ENCODE measurements around the gene ST14. TPM values are rescaled to one million over a fixed set of nuclear protein-coding genes. Genes with fewer than 3 reads are reported as not detected.

The ST14 gene
- 1.8 TPM for total RNA-seq
- long read RNA-seq, partial matches to known transcripts = 0 of 8 reads
- long read RNA-seq, other reads (novel, unspliced or antisense) = 6 of 8 reads

DNA sequence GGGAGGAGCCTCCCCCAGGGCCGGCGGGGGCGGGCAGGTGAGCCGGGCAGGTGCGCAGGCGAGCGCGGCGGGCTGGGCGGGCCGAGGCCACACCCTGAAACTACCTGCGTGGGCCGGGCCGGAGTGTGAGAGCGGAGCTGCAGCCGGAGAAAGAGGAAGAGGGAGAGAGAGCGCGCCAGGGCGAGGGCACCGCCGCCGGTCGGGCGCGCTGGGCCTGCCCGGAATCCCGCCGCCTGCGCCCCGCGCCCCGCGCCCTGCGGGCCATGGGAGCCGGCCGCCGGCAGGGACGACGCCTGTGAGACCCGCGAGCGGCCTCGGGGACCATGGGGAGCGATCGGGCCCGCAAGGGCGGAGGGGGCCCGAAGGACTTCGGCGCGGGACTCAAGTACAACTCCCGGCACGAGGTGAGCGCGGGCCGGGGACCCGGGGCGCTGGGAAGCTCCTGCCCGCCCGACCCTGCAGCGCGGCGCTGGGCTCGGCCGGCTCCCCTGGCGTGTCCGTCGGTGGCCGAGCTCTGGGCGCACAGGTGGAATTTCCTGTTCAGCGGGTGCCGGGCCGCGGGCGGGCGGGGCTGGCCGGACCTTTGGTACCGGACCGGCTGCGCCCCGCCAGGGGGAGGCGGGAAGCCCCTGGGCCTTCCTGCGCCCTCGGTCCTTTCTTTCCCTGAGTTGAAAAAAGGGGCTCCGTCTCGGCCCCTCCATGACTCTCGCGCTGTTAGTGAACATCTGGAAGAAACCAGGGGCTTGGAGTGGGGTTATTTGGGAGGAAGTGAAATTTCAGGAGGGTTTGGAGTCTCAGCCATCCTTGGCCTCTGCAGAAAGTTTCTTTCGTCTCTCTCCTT, at the start of gene ST14:
Gene ST14 (plus strand): TSS at position 126 of the 841 bp plus-strand sequence. CDS start 198 bp downstream, at position 324.
- DNase-seq (peak; percentile 59), ATAC-seq (ENCODE audit: poor library complexity) (peak; percentile 35)
- intact Hi-C loops (cut with DNase I) = no loop called here

DNA sequence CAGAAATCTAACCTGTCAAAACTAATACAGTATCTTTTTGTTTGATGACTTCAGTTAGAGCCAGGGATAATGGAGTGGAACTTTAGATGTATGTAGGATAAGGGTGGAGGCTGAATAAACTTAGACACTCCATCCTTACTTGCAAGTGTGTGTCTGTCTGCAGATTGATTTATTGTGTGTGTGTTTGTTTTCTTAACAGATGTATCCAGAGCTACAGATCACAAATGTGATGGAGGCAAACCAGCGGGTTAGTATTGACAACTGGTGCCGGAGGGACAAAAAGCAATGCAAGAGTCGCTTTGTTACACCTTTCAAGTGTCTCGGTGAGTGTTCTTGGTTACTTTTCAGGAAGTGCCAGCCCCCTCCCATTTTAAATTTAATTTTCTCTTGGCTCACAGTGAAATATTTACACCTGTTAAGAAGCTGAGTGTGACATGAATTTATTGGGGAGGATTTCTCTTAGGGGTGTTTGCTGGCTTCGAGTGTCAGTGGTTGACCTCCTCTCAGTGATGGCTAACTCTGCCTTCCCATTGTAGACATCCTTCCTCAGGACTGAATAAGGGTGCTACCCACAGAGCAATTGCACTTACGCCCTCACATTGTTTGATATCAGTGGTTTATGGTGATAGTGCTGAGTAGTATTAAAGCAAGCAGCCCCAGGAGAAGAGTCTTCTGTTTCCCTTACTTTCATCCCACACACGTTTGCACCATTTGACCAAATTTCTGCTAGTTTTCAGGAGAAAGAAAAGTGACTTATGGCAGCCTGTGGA, 49.1 kb upstream of the ST14 start:
- no peak for DNase-seq
- intact Hi-C loops (cut with DNase I) = no loop called here
- ATAC-seq (ENCODE audit: poor library complexity) = no peak

DNA sequence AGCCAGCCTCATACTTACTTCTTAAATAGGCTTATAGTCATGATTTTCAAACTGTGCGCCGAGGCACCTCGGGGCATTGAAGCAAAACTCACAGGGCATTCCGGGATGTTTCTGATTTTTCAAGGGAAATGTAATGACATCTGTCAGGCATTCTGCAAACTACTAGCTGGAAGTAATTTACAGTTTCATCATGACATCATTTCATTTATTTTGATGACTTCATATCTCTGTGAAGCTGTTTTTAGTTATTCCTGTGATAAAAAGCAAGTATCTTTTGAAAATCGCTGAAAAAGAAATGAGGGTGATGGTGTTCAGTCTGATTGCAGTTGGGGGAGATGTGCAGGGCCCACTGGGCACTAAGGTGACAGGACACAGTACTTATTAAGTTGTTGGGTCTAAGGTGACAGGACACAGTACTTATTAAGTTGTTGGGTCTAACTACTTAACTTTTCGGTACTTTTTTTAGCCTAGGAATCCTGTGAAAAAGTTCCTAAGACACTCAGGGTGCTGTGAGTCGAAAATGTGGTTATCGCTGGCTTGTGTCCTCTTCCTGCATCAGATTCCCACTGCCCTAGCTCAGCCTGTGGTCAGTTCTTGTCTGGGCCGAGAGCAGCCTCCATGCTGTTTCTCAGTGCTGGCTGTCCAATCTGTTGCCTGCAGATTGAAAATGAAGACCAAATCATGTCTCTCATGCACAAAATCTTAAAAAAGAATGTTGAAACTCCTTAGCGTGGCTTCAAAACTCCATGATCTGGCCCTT, 47.3 kb upstream of the ST14 start:
- DNase-seq (no peak), ATAC-seq (ENCODE audit: poor library complexity) (no peak)
- intact Hi-C loops (cut with DNase I) = no loop called here

DNA sequence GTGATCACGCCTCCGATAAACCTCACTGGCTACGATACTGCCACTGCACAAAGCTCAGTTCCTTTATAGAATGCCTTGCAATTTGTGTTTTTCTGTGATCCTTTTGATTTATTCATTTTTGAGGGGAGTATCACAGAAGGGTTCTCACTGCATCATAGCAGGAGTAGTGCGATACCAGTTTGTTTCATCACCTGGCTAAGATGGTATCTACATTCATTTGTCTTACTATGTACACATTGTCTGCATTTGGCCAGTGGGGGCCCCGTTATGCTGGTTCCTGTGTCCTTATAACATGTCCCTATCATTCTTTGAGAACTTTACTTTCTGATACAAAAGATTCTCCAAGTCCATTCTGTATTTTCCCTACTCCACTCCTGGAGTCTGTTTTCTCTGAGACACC, 45.3 kb upstream of the ST14 start:
- DNase-seq = no peak

DNA sequence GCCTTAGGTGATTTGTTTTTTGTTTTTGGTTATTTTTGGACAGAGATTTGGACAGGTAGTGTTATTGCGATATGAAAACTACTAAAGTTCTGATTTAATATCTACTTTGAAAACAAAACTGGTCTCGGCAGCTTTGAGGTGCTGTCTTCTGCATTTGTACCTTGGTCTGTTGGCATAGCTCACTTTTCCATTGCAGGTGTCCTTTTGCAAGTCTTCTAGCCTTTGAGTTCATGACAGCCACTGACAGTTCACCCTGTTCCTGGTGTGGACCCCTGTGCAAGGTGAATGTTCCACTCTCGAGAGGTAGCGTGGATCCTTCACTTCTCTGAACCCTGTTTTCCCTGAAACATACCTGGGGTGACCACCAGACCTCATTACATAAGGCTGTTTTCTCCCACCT, 44.9 kb upstream of the ST14 start:
- ATAC-seq (ENCODE audit: poor library complexity) (no peak), DNase-seq (no peak)
- intact Hi-C loops (cut with DNase I) = no loop called here

More for the DNA sequence above, 45.3 kb upstream of the ST14 start:
- intact Hi-C loops (cut with DNase I) = no loop called here
- ATAC-seq (ENCODE audit: poor library complexity) = no peak

DNA sequence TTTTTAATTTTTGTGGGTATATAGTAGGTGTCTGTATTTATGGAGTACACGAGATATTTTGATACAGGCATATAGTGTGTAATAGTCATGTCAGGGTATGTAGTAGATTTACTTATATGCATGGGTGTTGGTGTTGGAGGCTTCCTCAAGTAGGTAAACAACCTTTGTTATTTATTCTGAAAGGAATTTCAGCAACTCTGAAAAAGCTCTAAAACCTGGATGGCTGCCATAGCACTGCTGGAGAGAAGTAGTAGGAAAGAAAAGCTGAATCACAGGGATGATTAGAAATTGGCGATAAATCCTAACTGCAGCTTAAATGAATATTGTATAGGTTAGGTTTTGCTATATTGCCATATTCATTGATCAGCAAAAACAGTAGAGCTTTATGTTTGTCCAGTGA, 44.4 kb upstream of the ST14 start:
- DNase-seq (no peak), ATAC-seq (ENCODE audit: poor library complexity) (no peak)
- intact Hi-C loops (cut with DNase I) = no loop called here

DNA sequence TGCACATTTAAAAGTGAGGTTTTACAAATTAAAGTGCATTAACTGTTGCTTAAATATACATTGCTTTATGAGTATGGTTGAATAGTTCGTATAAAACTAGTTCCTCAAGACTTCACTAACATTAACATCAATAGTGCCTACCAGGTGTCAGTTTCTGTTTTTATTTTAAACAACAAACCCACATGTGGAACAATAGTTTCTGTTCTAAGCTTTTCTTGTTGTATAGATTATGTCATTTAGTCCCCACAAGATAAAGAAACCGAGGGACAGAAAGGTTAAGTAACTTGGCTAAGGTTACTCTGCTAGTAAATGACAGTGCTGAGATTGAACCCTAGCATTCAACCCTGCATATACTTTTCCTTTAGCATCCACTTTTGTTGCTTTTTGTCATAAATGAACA, 41.4 kb upstream of the ST14 start:
- intact Hi-C loops (cut with DNase I) = no loop called here
- DNase-seq (no peak), ATAC-seq (ENCODE audit: poor library complexity) (no peak)

DNA sequence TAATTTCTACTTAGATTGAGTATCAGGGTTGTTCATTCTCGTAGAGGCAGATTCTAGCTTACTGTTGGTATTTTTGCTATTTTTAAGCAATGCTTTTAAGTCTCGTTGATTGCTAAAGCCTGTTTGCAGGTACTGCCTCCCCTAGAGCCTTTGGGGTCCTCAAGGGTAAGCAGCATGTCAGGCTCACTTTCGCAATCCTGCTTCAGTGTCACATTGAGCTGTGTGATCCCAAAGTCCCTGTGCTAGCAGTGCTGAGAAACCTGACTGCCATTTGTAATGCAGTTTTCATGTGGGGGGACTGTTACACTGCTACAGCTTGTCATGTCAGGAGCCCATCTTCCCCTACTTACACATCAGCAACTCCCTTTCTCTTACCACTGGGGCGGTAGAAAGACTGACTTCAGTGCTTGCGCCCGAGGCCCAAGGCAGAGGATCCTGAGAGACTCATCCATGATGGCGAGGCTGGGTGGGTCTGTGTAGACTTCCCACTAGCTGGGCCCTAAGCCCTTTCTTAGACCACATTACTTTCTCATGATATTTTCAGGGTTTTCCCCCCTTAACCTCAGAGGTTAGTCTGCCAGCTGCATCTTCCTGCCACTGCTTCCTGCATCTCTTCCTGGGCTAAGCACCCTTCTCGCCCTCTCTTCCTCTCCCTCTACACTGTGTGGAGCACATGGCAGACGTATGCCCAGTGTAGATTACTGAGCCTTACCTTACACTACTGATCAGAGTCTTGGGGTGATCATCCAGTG, 40.8 kb upstream of the ST14 start:
- ATAC-seq (ENCODE audit: poor library complexity) = no peak
- intact Hi-C loops (cut with DNase I) = no loop called here
- DNase-seq = no peak

DNA sequence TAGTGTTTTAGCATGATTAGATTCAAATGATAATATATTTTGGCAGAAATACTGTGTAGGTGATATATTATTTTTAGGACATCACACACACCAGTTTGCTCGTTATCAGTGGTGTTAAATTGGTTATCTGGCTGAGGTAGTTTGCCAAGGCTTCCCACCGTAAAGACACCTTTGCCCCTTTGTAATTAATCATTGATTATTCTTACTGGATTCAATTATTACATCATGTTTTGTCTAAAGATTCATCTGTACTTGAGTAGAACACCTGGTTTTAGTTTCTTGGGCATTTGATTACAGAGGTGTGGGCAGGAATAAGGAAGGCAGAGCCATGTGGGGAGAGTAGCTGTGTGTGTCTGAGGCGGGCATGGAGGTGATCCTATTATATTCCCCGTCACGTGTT, 39.5 kb upstream of the ST14 start:
- intact Hi-C loops (cut with DNase I) = loop anchor here (10.0 kb wide), 2 partner anchors 45 to 125 kb away; no protein-coding TSS in a partner anchor
- DNase-seq (no peak), ATAC-seq (ENCODE audit: poor library complexity) (no peak)

DNA sequence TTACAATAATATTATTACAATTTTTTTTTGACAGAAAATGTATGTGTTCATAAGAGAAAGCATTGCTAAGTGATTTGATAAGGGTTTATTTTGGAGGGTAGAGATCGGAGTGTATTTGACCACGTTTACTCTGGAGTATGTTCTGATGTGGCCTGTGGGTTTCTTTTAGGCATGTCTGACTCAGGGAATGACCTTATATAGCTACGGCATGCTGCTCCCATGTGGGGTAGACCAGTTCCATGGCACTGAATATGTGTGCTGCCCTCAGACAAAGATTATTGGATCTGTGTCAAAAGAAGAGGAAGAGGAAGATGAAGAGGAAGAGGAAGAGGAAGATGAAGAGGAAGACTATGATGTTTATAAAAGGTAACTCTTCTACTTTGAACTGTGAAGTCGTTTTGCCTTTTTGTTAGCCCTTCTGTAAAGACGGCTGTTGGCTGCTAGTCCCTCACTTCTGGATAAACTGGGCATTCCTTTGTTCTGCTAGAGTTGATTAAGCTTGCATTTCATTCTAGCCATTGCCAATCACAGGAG, 38.1 kb upstream of the ST14 start:
- no peak for ATAC-seq (ENCODE audit: poor library complexity)
- intact Hi-C loops (cut with DNase I) = loop anchor here (10.0 kb wide), 2 partner anchors 47 to 127 kb away; no protein-coding TSS in a partner anchor
- no peak for DNase-seq

DNA sequence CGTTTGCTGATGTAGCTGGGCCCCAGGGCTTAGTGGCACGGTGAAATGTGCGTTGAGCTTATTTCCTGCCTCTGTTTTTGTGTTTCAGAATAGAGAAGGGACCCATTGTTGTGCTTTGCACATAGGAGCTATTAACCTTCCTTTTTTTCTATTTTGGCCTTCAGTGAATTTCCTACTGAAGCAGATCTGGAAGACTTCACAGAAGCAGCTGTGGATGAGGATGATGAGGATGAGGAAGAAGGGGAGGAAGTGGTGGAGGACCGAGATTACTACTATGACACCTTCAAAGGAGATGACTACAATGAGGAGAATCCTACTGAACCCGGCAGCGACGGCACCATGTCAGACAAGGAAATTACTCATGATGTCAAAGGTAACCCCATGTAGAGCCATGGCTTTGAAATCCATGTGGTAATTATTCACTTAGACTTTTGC, 37.4 kb upstream of the ST14 start:
- DNase-seq = no peak
- intact Hi-C loops (cut with DNase I) = loop anchor here (10.0 kb wide), 2 partner anchors 47 to 127 kb away; no protein-coding TSS in a partner anchor
- no peak for ATAC-seq (ENCODE audit: poor library complexity)

DNA sequence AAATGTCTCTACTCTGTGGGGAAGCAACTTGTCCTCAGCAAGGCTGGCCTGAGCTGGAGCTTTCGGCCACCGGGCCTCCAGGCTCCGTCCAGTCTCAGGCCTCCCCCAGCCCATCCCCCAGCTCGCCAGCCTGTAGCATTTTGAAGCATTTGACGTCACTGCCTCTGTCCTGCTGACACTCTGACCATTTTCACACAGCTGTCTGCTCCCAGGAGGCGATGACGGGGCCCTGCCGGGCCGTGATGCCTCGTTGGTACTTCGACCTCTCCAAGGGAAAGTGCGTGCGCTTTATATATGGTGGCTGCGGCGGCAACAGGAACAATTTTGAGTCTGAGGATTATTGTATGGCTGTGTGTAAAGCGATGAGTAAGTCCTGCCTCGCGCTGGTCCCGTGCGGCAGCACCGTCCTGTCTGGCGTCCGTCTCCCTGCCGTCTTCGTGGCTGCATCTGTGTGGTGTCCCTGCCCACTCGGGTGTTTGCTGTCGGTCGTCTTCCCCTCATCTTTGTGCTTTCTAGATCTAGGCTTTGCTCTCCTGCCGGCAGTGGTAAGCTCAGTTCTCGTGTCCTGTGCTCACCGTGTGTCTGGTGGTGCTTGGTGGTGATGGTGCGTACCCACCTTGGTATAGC, 36.1 kb upstream of the ST14 start:
- no peak for ATAC-seq (ENCODE audit: poor library complexity)
- no peak for DNase-seq
- intact Hi-C loops (cut with DNase I) = loop anchor here (10.0 kb wide), 2 partner anchors 49 to 129 kb away; no protein-coding TSS in a partner anchor

DNA sequence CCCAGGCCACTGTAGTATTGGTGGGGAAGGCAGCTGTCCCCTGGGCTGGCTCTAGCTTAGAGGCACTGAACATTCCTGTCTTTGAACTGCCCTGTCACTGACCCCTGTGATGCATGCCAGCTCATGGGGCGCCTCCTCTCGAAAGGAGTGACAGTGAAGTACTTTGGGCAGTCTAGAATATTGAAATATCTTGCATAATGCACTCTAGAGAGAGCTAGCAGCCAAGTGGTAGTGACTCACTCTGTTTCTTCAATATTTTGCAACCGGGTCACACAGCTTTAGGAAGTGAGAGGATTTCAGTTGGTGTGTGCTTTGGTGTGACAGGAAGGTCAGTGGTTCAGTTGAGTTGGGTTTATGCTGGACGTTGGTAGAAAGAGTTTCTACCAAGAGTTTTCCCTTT, 35.5 kb upstream of the ST14 start:
- intact Hi-C loops (cut with DNase I) = loop anchor here (10.0 kb wide), 2 partner anchors 49 to 129 kb away; no protein-coding TSS in a partner anchor
- DNase-seq (peak; percentile 87), ATAC-seq (ENCODE audit: poor library complexity) (peak; percentile 96)

DNA sequence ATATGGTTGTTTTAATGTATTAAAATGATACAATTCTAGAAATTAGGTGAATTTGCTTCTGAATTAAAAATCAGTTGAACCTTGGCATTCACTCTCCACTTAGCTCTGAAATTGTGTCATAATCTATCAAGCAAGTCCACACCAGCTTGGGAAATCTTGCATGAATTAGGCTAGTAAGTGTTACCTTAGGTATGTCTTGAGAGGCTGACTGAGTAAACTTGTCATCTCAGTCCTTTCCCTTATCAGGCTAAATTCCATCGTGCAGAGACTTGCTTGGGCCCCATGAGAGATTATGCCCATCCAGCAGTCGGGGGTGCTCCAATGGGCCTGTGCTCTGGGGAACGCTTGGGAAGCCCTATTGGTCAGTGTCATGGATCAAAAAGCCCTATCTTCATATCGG, 33.9 kb upstream of the ST14 start:
- ATAC-seq (ENCODE audit: poor library complexity) = no peak
- no peak for DNase-seq
- intact Hi-C loops (cut with DNase I) = loop anchor here (10.0 kb wide), 2 partner anchors 51 to 131 kb away; no protein-coding TSS in a partner anchor

DNA sequence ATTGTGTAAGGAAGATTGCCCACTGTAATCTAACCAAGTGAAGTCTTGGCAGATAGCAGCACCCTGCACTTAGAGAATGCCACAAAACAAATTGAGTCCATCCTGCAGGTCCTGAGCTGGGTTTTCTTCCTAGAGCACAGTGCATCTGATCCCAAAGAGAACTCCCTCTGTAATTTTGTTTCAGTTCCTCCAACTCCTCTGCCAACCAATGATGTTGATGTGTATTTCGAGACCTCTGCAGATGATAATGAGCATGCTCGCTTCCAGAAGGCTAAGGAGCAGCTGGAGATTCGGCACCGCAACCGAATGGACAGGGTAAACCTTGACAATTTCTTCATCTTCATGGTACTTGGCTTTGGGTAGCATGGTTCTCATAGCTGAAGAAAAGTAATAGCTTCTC, 33.1 kb upstream of the ST14 start:
- ATAC-seq (ENCODE audit: poor library complexity) (no peak), DNase-seq (no peak)
- intact Hi-C loops (cut with DNase I) = loop anchor here (10.0 kb wide), 2 partner anchors 52 to 132 kb away; no protein-coding TSS in a partner anchor

DNA sequence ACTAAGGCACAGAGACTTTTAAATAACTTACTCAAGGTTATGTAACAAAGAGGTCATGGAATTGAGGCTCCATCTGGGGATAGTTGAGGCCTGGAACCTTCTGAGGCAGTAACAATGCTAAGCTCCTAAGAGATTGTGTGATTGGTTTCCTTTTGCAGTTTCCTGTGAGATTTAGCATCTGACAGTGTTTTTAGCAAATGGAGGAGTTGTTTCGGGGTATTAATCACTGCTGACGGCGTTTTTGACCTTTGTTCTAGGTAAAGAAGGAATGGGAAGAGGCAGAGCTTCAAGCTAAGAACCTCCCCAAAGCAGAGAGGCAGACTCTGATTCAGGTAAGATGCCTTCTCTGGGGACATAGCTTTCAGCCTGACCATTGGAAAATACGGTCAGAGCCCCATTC, 32.1 kb upstream of the ST14 start:
- ATAC-seq (ENCODE audit: poor library complexity) = no peak
- intact Hi-C loops (cut with DNase I) = loop anchor here (10.0 kb wide), 2 partner anchors 53 to 133 kb away; no protein-coding TSS in a partner anchor
- DNase-seq = no peak

DNA sequence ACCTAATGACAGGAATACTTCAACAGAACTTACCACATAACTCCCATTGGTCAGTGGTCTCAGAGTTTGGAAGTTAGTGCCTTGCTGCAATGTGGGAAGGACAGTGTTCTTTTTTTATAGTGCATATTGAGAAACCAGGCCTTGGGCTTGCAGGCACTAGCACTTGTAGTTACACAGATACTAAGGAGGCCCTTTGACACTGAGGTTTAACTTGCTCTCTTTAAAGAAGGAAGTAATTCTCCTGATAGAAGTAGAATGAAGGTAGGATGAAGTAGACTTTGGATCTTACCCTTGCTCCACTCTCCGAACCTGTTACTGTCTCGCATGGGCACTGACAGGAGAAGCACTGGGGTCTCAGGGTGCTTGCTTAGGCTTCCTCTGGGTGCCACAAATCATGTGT, 31.0 kb upstream of the ST14 start:
- intact Hi-C loops (cut with DNase I) = loop anchor here (10.0 kb wide), 2 partner anchors 54 to 134 kb away; no protein-coding TSS in a partner anchor
- DNase-seq (no peak), ATAC-seq (ENCODE audit: poor library complexity) (no peak)

Data from Right ventricle myocardium superior (tissue), 1 donor.